ENCODE results near the gene OSBPL2. TPM values are rescaled to one million over a fixed set of nuclear protein-coding genes. Genes with fewer than 3 reads are reported as not detected.

Gene OSBPL2
- total and polyA plus RNA-seq, 2 donors (not counting 3 experiments of a cell fraction or from before 2014, with no cell fraction given): 13.1 to 33.0 TPM

- TF ChIP-seq POLR2AphosphoS5 (IDR thresholded peaks at IDR 0.05; ENCODE audit: insufficient read depth, low read depth, low read length) (no peak), GATA2 (IDR thresholded peaks at IDR 0.05; ENCODE audit: insufficient read depth, insufficient read length, low read depth, low read length) (no peak), FOS (IDR thresholded peaks at IDR 0.05; ENCODE audit: borderline replicate concordance, insufficient read depth, low read length) (no peak), CTCF (IDR thresholded peaks at IDR 0.05; ENCODE audit: extremely low read depth in 1 of 2, insufficient read depth in 1 of 2, low read depth in 1 of 2, low read length in 2 of 2) (no peak), JUN (IDR thresholded peaks at IDR 0.05; ENCODE audit: borderline replicate concordance, insufficient read depth, insufficient read length, low read depth) (no peak), POLR2A (IDR thresholded peaks at IDR 0.05; ENCODE audit: low read depth, low read length) (no peak), EZH2 (IDR thresholded peaks at IDR 0.05; ENCODE audit: borderline replicate concordance, low read depth, low read length, severe bottlenecking) (no peak), MAX (IDR thresholded peaks at IDR 0.05; ENCODE audit: insufficient read depth, insufficient read length) (no peak), MYC (IDR thresholded peaks at IDR 0.05; ENCODE audit: low read depth, low read length) (no peak)
- ChIA-PET CTCF (no interaction called here), POLR2A (no interaction called here)
- no peak overlapping the region for H3K4me2 ChIP-seq (ENCODE audit: insufficient read depth, low read length)
- H3K9me1 ChIP-seq (replicated peaks; ENCODE audit: control insufficient read depth, extremely low read depth, insufficient read depth, low read length): no peaks in the 10 kb centered on the region
- no TSS peak for BruUV-seq (replicated peaks)
- H3K9me3 ChIP-seq (replicated peaks; ENCODE audit: control insufficient read depth, insufficient read depth, low read length): no peaks in the 10 kb centered on the region
- dilution Hi-C loops (cut with MboI; ENCODE audit: extremely low pct_ligation_motif_present, low sequenced_read_pairs): no loop called here
- FAIRE-seq: no peak
- no peak for DNase-seq (ENCODE audit: low read depth, low spot score)
- H2AFZ ChIP-seq (ENCODE audit: low read depth, low read length): no peak overlapping the region
- no peak overlapping the region for H3K4me3 ChIP-seq (replicated peaks in 1 of 3; ENCODE audit: insufficient read depth in 1 of 3, low read depth in 1 of 3, low read length in 3 of 3)
- no peak overlapping the region for H3K9ac ChIP-seq (replicated peaks; ENCODE audit: extremely low read depth, insufficient read depth, low read length)
- H4K20me1 ChIP-seq (replicated peaks; ENCODE audit: control insufficient read depth, extremely low read depth, insufficient read depth, low read length): no peaks in the 10 kb centered on the region
- H3K4me1 ChIP-seq (ENCODE audit: control insufficient read depth, extremely low read depth, insufficient read depth, low read length): no peaks in the 10 kb centered on the region
- intact Hi-C loops (cut with micrococcal nuclease): no loop called here
- H3K36me3 ChIP-seq (ENCODE audit: control insufficient read depth in 2 of 2, extremely low read depth in 1 of 2, insufficient read depth in 2 of 2, low read length in 2 of 2): no peaks in the 10 kb centered on the region
- no peaks in the 10 kb centered on the region for H3K79me2 ChIP-seq (ENCODE audit: control insufficient read depth, insufficient read depth, low read length)
- H3K27ac ChIP-seq (ENCODE audit: insufficient read depth, low read depth, low read length): no peak overlapping the region
- H3K27me3 ChIP-seq (ENCODE audit: control insufficient read depth in 2 of 2, insufficient read depth in 2 of 2, low read length in 2 of 2): no peaks in the 10 kb centered on the region
Measured at GRCh38 chr20:62211769-62212288, 26.5 kb upstream of the OSBPL2 start.

Measured in endothelial cell of umbilical vein (primary cell).